HG02840 (cell line): ENCODE data around the gene PFKFB1.

Source experiments
- ATAC-seq: cut with Tn5 transposase; IDR thresholded peaks from one replicate; pipeline ENCODE4 v1.9.1; 2021; ENCODE audit warnings: mild to moderate bottlenecking, moderate library complexity, moderate number of reproducible peaks; ENCODE audit not compliant: unreplicated experiment, low FRiP score

The PFKFB1 gene

DNA sequence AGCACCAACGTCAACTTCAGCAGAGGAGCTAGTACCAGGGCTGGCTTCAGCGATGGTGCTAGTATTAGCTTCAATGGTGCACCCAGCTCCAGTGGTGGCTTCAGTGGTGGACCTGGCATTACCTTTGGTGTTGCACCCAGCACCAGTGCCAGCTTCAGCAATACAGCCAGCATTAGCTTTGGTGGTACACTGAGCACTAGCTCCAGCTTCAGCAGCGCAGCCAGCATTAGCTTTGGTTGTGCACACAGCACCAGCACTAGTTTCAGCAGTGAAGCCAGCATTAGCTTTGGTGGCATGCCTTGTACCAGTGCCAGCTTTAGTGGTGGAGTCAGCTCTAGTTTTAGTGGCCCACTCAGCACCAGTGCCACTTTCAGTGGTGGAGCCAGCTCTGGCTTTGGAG, 65.1 kb downstream of the PFKFB1 start:
- no peak for ATAC-seq

DNA sequence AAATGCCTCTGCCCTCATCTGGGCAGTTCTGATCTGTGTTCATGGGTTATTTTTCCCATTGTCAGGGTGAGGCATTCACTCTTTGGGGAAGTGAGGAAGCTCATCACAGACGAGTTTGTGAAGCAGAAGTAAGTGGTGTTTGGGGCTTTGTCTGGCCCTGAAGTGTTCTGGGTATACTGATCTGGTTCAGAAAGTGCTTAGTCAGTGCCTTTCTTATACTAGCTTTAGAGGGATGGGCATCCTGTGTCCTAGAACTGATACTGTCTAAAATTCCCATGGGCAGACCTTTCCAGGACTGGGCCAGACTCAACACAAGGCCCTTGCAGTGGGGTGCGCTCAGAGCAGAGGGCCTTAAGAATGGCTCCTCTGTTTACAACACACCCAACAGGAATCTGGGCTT, 67.0 kb downstream of the PFKFB1 start:
- ATAC-seq: no peak

DNA sequence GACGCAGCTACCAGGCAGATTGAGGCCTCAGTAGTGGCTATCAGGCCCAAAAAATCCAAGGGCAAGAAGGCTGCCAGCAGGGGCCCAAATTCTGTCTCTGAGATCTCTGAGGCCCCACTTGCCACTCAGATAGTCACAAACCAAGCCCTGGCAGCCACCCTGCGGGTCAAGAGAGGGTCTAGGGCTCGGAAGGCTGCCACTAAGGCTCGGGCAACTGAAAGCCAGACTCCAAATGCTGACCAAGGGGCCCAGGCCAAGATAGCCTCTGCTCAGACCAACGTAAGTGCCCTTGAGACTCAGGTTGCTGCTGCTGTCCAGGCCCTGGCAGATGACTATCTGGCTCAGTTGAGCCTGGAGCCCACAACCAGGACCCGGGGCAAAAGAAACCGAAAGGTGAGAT, 70.6 kb downstream of the PFKFB1 start:
- no peak for ATAC-seq

DNA sequence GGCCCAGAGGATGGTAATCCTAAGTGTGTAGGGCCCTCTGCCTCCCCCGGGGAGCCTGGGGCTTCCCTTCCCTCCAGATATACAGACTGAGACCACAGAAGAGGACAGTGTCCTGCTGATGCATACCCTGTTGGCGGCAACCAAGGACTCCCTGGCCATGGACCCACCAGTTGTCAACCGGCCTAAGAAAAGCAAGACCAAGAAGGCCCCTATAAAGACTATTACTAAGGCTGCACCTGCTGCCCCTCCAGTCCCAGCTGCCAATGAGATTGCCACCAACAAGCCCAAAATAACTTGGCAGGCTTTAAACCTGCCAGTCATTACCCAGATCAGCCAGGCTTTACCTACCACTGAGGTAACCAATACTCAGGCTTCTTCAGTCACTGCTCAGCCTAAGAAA, 71.4 kb downstream of the PFKFB1 start:
- ATAC-seq: no peak

DNA sequence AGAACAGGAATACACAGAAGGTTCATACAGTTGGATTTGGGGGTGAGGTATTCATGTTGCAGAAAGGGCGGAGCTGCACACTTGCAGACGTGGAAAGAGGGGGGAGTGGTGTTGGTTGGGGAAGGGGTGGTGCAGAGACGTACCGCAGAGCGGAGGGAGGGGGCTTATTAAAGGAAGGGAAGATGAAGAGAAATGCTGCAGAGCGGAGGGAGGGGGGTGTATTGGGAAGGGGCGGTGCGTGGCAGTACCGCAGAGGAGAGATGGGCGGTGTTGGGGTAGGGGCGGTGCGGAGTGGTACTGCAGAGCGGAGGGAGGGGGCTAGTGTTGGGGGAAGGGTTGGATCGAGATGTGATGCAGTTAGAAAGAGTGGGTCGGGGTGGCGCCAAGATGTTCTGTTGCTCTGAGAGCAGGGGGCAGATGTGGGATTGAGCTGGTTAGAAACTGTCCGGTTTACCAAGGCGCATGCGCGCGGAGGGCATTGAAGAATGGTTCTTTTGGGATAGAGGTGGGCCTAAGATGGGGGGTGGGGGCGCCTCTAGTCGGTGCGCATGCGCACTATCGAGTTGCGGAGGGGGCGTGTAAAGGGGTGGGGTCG, 72.5 kb downstream of the PFKFB1 start:
- ATAC-seq: no peak

DNA sequence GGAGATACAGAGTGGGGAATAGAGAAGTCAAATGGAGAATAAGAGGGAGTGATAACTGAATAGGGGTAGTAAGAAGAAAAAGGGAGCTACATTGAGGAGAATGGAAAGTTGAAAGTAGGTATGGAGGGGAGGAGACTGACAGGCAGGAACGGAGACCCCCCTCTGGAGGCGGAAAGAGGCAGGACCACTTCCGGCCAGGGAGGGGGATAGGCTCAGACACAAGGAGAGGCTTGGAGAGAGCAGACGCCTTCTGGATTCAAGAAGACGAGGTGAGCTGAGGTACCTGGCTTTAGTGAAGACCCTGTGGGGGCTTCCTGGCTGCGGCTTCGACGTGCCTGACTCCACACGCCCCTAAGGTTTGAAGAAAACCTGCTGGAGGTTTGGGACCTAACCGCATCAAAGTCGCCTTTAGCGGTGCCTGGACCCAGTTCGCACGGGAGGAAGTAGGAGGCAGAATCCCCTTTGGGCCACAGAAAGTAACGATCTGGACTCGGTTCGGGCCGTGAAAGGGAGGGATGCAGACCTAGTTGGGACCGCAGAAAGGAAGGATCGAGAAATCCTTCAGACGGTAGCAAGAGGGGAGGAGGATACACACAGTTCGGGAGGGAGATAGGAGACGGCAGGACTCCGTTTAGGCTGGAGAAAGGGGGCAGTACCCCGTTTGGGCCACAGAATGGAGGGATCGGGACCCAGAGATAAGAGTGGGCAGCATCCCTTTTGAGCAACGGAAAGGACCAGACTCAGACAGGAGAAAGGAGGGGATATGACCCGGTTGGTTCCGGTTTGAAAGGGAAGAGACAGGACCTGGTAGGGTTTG, 73.2 kb downstream of the PFKFB1 start, which contains the start of gene TRO:
TRO (plus strand) TSS at position 215 of the 817 bp plus-strand sequence. CDS start 1,423 bp downstream, outside the sequence.
- no peak for ATAC-seq

DNA sequence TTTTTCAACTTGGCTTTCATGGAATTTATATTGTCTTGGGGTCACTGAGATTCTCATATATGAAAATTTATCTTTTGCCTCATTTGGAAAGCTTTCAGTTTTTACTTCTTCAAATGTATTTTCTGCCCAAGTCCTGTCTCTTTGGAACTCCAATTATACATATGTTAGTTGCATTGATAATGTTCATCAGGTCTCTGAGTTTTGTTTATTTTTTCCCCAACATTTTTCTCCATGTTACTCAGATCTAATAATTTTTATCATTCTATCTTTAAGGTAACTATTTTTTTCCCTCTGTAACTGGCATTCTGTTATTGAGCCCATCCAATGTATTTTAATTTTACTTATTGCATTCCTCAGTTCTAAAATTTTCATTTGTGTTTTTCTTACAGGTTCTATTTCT, 84.0 kb downstream of the PFKFB1 start:
- ATAC-seq: no peak

DNA sequence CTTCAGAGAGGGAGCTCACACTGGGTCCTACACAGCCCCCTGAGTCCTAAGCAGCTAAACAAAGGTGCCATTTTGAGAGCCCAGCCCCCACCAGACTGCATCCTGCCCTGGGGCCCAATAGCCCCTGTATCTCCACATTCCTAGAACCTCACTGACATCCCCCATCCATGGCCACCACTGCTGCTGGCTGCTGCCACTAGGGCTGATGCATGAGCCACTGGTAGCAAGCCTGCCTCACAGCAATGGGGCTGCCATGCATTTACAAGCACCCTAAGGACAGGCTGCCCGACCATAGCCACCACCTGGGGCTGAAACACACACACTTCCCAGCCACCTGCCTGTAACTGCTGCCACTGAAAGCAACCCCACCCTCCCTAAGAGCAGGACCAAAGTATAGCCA, 99.8 kb downstream of the PFKFB1 start:
- ATAC-seq: no peak

DNA sequence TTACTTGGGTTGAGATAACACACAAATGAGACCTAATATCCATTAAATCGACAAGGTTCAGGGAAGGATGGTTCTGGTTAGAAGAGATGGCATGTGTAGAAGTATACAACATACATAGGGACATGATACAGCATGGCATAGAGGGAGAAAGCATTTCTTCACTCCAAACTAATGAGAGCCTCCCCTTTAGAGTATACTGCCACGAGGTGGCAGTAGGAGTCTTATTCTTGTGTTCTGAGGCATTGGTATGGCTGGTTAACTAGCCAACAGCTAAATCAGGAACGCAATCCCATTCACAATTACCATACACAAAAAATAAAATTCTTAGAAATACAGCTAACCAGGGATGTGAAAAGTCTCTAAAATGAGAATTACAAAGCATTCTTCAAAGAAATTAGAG, 102.4 kb downstream of the PFKFB1 start:
- ATAC-seq: no peak

DNA sequence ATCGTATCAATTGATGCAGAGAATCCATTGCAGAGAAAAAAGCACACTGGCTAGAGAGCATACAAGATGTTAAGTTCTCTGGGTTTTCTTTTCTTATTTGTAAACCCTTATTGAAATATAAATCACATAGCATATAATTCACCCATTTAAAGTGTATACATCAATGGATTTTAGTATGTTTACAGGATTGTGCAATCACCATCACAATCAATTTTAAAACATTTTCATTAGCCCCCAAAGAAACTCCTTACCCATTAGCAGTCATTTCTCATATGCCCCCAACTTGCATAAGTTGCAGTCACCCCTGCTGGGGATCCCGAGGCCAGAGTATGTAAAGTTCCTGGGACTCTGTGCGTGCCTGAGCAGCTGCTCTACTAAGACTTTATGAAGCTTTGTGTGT, 108.2 kb downstream of the PFKFB1 start:
- ATAC-seq: no peak
